Measurements from ENCODE around the gene COL21A1.

DNA sequence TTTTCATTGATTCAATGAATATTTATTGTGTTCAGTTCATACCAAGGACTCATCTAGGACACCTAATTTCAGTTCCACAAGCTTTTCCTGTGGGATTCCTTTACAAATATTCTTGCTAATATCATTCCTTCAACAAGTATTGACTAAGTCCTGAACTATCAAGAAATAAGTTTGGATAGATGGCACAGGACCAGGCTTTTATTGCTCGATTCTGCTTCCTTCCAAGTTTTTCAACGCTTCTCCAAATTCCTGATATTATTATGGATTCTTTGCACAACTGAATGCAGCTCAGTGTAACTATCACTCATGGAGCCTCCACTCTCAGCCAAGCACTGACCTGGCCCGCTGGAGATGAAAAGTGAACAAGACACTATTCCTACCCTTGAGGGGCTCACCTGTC, 32.7 kb upstream of the COL21A1 start:
- TF ChIP-seq CTCF (IDR thresholded peaks at IDR 0.05) (no peak), POLR2AphosphoS5 (IDR thresholded peaks at IDR 0.05; ENCODE audit: low read depth, low read length) (no peak), REST (IDR thresholded peaks at IDR 0.05; ENCODE audit: insufficient read depth in 1 of 2, low read depth in 2 of 2, low read length in 1 of 2) (no peak)

Measured in Panc1 (cell line).